ENCODE results near the gene GRIK1.

Gene GRIK1

GRCh38 chr21:29555601-29556000, 384.2 kb downstream of the GRIK1 start:
- Histone ChIP-seq H3K27me3 (no peaks in the 10 kb centered on the region), H3K36me3 (no peaks in the 10 kb centered on the region), H3K4me3 (ENCODE audit: low read depth in 1 of 2, low read length in 1 of 2) (no peak overlapping the region), H3K27ac (no peak overlapping the region), H3K4me1 (ENCODE audit: control insufficient read depth in 1 of 2, insufficient read depth in 1 of 2, low read depth in 1 of 2, low read length in 1 of 2) (no peaks in the 10 kb centered on the region), H3K9me3 (no peaks in the 10 kb centered on the region)
- TF ChIP-seq CTCF (IDR thresholded peaks at IDR 0.05), result no peak

GRCh38 chr21:29550205-29550604, 389.6 kb downstream of the GRIK1 start:
- H3K27me3 ChIP-seq, result no peaks in the 10 kb centered on the region
- H3K9me3 ChIP-seq, result no peaks in the 10 kb centered on the region
- no peak overlapping the region for H3K4me3 ChIP-seq (ENCODE audit: low read depth in 1 of 2, low read length in 1 of 2)
- no peak overlapping the region for H3K27ac ChIP-seq
- H3K36me3 ChIP-seq, result no peaks in the 10 kb centered on the region
- TF ChIP-seq CTCF (IDR thresholded peaks at IDR 0.05), result no peak
- H3K4me1 ChIP-seq (ENCODE audit: control insufficient read depth in 1 of 2, insufficient read depth in 1 of 2, low read depth in 1 of 2, low read length in 1 of 2), result no peaks in the 10 kb centered on the region

GRCh38 chr21:29549614-29550013, 390.2 kb downstream of the GRIK1 start:
- Histone ChIP-seq H3K4me1 (ENCODE audit: control insufficient read depth in 1 of 2, insufficient read depth in 1 of 2, low read depth in 1 of 2, low read length in 1 of 2) (no peaks in the 10 kb centered on the region), H3K27me3 (no peaks in the 10 kb centered on the region), H3K27ac (no peak overlapping the region), H3K9me3 (no peaks in the 10 kb centered on the region), H3K4me3 (ENCODE audit: low read depth in 1 of 2, low read length in 1 of 2) (no peak overlapping the region), H3K36me3 (no peaks in the 10 kb centered on the region)
- TF ChIP-seq CTCF (IDR thresholded peaks at IDR 0.05), result no peak

- Histone ChIP-seq H3K4me1 (ENCODE audit: control insufficient read depth in 1 of 2, insufficient read depth in 1 of 2, low read depth in 1 of 2, low read length in 1 of 2) (no peaks in the 10 kb centered on the region), H3K27me3 (no peaks in the 10 kb centered on the region), H3K36me3 (no peaks in the 10 kb centered on the region), H3K27ac (no peak overlapping the region), H3K9me3 (no peaks in the 10 kb centered on the region), H3K4me3 (ENCODE audit: low read depth in 1 of 2, low read length in 1 of 2) (no peak overlapping the region)
- no peak for TF ChIP-seq CTCF (IDR thresholded peaks at IDR 0.05)
Observed at GRCh38 chr21:29547998-29548397, 391.8 kb downstream of the GRIK1 start.

- H3K27me3 ChIP-seq, result no peaks in the 10 kb centered on the region
- no peak overlapping the region for H3K27ac ChIP-seq
- no peaks in the 10 kb centered on the region for H3K36me3 ChIP-seq
- H3K4me1 ChIP-seq (ENCODE audit: control insufficient read depth in 1 of 2, insufficient read depth in 1 of 2, low read depth in 1 of 2, low read length in 1 of 2), result no peaks in the 10 kb centered on the region
- H3K4me3 ChIP-seq (ENCODE audit: low read depth in 1 of 2, low read length in 1 of 2), result no peak overlapping the region
- TF ChIP-seq CTCF (IDR thresholded peaks at IDR 0.05), result no peak
- H3K9me3 ChIP-seq, result no peaks in the 10 kb centered on the region
Observed at GRCh38 chr21:29546071-29546470, 393.7 kb downstream of the GRIK1 start.

GRCh38 chr21:29540289-29540688, 399.5 kb downstream of the GRIK1 start:
- H3K9me3 ChIP-seq, result no peaks in the 10 kb centered on the region
- H3K27ac ChIP-seq, result no peak overlapping the region
- no peaks in the 10 kb centered on the region for H3K36me3 ChIP-seq
- H3K4me3 ChIP-seq (ENCODE audit: low read depth in 1 of 2, low read length in 1 of 2), result no peak overlapping the region
- H3K27me3 ChIP-seq, result no peaks in the 10 kb centered on the region
- no peak for TF ChIP-seq CTCF (IDR thresholded peaks at IDR 0.05)
- H3K4me1 ChIP-seq (ENCODE audit: control insufficient read depth in 1 of 2, insufficient read depth in 1 of 2, low read depth in 1 of 2, low read length in 1 of 2), result no peaks in the 10 kb centered on the region

All from neutrophil (primary cell).